Erythroblast (primary cell): ENCODE data around the gene CFAP20DC.

Experiments used
- GATA1 ChIP-seq: IDR thresholded peaks from 2 replicates; pipeline ENCODE4 v1.6.1; 2011; ENCODE audit warnings: low read depth, mild to moderate bottlenecking, control low read depth, low read length, moderate library complexity
- POLR2A ChIP-seq: IDR thresholded peaks from 2 replicates; pipeline ENCODE4 v1.6.1; 2011; ENCODE audit warnings: mild to moderate bottlenecking, low read length

DNA sequence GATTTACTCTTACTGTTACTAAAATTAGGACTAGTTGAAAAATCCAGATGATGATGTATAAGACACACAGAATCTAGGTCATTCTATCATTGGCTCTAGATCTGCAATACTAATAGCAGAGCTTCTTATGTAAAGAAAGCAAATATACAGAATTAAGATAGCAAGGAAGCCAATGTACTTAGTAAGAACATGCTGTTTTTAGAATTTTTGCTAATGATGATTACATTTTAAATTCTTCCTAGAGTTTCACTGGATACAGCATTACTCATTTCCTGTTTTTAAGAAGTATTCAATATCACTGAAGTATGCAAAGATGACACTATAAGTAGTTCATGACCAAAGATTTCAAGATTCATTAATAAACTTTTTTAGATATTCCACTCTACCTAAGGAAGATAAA lies 60.7 kb downstream of the CFAP20DC start:
- no peak for TF ChIP-seq POLR2A
- no peak for TF ChIP-seq GATA1
